Measurements from ENCODE around the gene COX17.

GRCh38 chr3:119637679-119638477 is 39.3 kb downstream of the COX17 start:
- TF ChIP-seq REST (IDR thresholded peaks at IDR 0.05; ENCODE audit: borderline replicate concordance): no peak
- TF ChIP-seq REST (CRISPR knock-in tag; IDR thresholded peaks at IDR 0.05; ENCODE audit: low read depth): no peak
- no peak for TF ChIP-seq MXI1 (IDR thresholded peaks at IDR 0.05; ENCODE audit: low read depth, low read length)
- no peak for TF ChIP-seq CTCF (IDR thresholded peaks at IDR 0.05 in 2 of 3, conservative IDR thresholded peaks at IDR 0.05 in 1 of 3; ENCODE audit: insufficient read depth in 2 of 3, low read depth in 1 of 3, low read length in 3 of 3)
- no peak for TF ChIP-seq POLR3G (IDR thresholded peaks at IDR 0.05; ENCODE audit: extremely low read depth, insufficient read length, insufficient replicate concordance)
- no peak for TF ChIP-seq TBP (optimal IDR thresholded peaks at IDR 0.05; ENCODE audit: low read depth, low read length)
- no peak for TF ChIP-seq ZNF79 (CRISPR knock-in tag; IDR thresholded peaks at IDR 0.05; ENCODE audit: low read depth)
- TF ChIP-seq ZNF224 (CRISPR knock-in tag; IDR thresholded peaks at IDR 0.05): no peak
- no peak for TF ChIP-seq POLR2AphosphoS5 (IDR thresholded peaks at IDR 0.05; ENCODE audit: control insufficient read depth, insufficient read depth, low read depth, low read length)
- TF ChIP-seq ZBTB7A (IDR thresholded peaks at IDR 0.05; ENCODE audit: borderline replicate concordance, control insufficient read depth, low read depth, low read length): no peak
